GM15510 (cell line): Measurements from ENCODE around the gene CTDSP2.

Experiments used
- POLR2A ChIP-seq: IDR thresholded peaks from 3 replicates; pipeline ENCODE4 v1.6.1; 2011; ENCODE audit warnings: borderline replicate concordance; ENCODE audit not compliant: insufficient read length; ENCODE audit errors: extremely low read depth

CTDSP2 gene

DNA sequence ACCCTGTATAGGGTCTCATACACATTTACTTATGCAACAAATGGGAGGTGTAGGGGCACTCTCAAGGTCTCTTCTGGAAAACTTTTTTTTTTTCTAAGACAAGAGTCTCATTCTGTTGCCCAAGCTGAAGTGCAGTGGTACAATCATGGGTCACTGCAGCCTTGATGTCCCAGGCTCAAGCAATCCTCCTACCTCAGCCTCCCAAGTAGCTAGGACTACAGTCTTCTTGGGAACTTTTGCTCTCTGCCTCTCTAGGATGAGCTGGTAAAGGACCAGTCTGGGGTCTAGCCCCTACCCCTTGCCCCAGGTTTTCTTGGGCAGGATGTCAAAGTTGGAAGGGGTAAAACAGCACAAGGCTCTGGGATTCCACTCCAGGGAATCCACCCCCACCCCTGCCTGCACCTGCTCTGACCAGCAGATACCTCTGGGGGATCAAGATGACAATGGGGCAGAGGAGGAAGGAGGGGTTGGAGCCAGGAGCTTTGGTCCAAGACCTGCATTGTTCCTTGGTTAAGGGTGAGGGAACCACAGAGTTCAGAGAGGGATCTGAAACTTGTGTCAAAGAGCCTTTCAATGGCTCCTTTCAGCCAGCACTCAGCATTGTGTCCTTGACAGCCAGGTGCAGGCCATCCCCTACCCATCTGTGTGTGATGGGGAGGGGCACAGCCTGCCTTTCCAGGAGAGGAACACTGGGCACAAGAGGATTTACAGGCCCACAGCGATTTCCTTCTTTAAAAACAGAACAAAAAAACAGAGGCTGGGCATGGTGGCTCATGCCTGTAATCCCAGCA, 12.2 kb downstream of the CTDSP2 start:
- TF ChIP-seq POLR2A = no peak

DNA sequence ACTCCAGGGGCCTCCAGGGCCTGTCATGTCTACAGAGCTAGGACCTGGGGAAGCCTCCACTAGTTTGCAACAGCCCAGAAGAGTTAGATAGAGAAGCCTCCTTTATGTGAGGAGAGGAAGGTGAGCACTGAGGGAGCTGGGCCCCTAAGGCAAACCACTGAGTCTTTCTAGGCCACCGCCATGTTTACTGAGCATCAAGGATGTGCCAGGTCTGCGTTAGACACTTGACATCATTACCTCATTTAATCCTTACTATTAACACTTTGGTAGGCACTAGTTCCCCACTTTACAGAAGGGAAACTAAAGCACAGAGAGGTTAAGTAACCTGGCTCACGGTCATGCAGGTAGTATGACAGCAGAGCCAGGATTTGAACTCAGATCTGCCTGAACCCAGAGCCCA, 12.9 kb downstream of the CTDSP2 start:
- TF ChIP-seq POLR2A = no peak

DNA sequence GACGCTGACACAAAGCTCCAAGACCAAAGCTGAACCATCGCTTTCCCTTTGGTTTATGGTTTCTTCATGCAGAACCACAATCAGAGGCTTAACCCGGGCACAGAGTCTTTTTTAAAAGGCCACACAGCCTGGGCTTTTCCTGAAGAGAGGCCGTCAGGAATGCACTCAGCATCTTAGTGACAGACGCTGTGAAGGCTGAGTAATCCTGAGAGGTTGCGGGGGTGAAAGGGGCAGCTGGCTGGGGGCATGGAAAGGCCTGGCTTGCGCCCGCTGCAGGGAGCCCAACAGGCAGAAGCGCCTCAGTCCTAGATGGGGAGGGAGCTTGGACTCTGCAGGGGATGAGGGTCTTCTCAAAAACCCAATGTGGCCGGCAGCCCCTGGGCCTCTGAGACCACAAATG, 13.6 kb downstream of the CTDSP2 start:
- TF ChIP-seq POLR2A = no peak

DNA sequence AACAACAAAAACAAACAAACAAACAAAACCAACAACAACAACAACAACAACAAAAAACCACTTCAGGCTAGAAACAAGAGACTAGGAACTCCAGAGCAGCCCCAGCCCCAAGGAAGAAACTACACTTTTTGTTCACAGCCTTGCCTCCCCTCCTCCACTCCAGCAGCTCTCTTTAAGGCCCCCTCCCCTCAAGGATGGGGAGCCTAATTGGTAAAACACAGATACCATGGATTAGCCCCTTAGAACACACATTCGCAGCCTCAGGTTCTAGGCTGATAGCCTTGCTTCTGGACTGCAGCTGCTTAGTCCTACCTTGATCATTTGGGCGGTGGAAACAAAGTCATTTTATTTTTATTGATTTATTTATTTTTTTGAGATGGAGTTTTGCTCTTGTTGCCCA, 16.1 kb downstream of the CTDSP2 start:
- TF ChIP-seq POLR2A = no peak

DNA sequence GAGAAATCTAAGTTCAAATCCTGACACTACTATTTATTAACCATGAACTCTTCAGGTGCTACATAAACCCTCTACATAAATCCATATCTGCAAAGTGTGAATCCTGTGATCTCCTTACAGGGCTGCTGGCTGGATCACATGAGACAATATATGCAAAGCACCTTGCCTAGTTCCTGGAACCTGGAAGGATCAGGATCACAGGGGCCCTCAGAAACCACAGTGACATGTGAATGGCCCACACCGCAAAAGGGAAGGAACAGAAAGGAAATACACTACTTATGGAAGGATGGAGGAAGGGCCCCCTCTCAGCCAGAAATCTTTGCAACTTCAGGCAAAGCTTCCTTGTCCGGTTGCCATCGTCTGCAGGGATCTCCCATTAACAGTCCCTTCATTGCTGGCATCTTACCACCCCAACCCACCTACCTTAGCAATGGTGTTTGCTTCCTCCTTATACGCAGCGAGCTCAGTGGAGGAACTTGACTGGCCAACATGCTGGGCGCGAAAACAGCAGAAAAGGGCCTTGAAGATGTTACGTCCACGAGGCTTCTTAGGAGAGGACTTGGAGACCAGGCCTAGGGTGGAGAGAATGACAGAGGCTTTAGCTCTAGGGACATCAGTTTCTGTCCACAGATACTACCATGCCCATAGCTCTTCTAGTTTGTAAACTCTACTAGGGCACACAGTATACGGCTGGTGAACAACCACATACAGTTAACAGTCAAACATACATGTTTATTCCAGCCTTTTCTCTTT, 17.3 kb downstream of the CTDSP2 start:
- TF ChIP-seq POLR2A = no peak

DNA sequence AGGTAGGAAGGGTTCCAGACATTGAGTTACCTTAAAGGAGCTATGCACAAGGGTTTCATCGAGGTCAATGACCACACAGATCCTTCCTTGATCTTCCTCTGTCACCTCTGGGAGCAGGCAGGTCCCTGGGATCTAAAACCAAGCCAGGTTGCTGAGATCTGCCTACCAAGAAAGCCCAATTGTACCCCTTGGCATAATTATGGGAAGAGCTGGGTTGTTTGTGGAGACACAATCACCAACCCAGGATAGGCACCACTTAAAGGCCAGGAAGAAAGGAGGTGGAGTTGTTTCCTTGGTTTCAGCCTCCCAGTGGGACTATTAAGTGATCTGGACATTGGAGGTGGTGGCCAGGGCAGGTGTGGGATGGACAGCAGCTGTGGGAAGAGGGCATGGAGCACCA, 19.6 kb downstream of the CTDSP2 start:
- TF ChIP-seq POLR2A = no peak

DNA sequence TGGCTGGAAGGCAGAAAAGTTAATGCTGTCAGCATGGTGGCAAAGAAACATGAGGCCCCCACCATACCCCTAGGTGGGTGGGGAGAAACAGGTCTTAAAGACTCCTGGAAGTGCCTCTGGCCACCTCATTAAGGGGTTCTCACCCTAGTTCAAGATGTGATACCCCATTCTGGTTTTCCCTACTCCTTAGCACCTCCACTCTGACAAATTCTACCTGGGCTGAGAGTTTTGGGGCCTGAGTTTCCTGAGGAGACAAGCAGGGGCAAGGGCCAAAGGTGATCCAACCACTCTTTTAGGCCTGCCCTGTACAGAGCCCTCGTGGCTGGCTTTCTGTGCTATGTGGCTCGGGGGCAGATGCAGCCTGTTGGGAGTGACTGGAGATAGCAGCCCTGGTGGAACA, 20.1 kb downstream of the CTDSP2 start:
- TF ChIP-seq POLR2A = no peak

DNA sequence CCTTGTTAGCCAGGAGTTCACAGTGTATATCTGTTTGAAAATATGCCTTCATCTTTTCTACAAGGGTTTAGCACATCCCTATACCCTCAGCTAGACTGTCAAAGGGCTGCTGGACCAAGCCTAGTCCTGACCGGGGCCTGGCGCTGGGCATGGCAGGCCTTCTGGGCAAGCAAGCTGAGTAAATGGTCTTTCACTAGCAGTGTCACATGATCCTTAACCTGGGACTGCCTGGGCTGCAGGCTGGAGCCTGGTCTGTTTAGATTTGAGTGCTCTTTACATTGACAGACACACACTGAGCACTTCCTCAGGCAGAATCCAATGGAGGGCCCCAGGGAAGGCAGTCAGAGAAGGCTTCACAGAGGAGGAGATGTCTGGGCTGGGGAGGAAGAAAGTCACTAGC, 21.1 kb downstream of the CTDSP2 start:
- TF ChIP-seq POLR2A = no peak

DNA sequence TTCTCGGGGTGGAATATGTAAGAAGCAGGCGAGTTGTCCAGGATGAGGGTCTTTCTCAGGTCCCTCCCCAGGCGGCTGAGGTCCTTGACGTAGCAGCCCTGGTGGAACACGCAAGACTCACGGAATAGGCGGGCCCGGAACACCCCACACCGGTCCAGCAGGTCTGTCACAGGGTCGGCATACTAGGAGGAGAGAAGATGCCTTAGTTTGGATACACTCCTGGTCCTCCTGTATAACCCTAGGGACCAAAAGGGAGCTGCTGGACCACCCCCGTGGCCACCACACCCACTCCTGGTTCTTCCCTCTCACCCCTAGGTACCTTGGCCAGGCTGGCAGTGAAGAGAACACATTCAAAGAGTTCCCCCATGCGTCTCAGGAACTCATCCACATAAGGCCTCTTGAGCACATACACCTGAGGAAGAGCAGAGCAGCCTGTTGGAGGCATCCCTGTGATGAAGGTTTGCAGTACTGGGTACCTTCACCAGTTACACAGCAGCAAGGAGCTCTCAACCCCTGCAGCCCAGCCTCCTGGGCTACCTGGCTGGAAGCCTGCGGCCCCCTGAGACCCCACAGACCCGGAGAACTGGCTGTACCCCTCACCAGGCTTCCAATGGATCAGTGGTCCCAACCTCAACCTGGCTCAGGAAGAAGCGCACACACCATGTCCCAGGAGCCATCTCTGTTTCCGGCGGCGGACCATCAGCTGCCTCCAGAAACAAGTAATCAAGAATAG, 22.5 kb downstream of the CTDSP2 start:
- TF ChIP-seq POLR2A = no peak

DNA sequence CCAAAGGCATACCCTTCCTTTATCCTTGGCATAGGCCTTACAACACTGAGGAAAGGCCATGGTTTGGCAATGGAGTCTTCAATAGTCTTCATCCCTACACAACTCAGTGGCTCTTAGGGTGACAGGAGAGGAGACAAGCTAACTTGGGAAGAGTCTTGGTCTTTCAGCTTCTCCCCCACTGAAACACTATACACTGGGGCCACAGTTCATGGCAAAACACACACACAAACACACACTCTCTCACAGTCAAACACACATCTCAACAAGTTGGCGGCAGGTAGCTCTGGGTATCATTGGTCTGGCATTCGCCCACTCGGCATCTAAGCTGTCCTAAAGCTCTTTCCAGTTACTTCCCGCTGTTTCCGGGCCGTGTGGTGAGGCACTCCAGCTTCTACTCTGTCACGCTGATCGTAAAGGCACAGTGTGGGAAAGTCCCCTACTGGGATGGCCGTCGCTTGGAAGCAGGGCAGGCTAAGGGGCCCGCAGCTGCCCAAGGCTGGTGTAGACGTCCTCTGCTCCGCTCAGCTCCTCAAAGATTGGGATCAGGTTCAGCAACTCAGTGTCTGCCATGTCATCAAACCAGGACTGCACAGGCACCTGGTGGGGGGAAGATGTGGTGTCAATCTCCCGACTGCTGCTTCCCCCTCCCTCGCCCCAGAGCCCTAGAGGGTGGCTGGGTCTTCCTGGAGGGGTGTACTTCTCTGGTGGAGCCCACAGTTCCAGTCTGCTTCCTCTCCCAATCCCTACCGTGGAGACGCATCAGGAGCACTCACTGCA, 23.2 kb downstream of the CTDSP2 start:
- TF ChIP-seq POLR2A = no peak

DNA sequence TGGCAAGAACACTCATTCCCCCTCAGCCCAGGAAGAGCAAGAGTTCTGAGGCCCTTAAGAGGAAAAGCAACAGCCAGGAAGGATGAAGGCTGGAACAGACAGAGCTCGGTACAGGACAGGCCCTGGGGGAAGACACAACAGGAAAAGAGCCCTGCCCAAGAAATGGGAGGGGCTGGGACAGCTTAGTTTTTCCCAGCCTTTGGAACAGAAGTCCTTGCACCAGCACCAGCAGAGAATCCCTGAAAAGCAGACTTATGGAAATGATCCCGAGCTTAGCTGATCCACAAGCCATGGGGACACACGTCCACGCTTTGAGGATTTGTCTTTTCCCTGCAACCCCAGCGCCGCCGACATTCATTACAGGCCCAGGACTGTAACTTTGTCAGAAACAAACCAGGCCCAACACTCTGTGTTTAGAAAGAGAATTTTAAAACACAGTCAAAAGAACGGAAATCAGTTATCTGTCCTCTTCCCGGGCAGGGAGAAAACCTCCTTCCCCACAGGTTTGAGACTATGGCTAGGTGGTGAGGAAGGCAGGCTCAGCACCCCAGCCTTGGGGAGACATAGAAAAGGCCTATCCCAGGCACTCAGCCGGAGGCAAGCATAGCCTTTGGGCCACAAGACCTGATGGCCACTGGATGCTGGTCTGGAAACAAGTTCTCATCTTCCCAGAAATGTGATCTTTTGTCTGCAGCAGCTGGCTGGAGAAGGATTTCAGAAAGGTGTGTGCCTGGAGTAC, 24.0 kb downstream of the CTDSP2 start:
- no peak for TF ChIP-seq POLR2A

DNA sequence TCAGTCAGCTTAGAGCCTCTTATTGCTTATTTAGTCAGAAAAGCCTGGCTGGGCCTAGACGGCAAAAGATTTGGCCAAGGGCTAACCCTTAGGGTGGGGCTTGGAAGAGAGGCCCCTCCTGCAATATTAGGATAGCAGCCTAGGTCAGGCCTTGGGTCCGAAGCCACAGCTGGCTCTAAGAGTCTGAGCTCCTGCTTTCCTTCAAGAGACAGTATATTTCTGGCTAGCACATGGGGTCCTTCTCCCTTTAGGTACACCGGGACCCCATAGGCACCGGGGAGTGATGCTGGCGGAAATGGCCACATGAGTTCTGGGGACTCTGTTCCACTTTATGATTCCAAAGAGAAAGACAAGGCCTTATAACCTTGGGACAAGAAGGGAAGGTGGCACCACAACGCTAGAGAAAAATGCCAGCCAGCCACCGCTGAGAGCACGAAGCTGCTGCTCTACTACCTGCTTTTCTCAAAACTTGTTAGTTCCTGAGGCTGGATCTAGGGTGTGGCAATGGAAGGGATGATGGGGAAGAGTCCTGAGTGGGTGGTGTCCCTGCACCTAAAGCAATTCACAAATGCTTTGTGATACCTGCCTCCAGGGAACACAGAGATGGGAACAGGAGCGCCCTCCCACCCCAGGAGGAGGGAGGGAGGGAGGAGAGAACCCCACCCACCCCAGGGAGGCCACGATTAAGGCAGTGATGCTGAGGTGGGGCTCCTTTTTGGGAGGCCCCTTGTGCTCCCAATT, 24.9 kb downstream of the CTDSP2 start:
- TF ChIP-seq POLR2A = no peak

DNA sequence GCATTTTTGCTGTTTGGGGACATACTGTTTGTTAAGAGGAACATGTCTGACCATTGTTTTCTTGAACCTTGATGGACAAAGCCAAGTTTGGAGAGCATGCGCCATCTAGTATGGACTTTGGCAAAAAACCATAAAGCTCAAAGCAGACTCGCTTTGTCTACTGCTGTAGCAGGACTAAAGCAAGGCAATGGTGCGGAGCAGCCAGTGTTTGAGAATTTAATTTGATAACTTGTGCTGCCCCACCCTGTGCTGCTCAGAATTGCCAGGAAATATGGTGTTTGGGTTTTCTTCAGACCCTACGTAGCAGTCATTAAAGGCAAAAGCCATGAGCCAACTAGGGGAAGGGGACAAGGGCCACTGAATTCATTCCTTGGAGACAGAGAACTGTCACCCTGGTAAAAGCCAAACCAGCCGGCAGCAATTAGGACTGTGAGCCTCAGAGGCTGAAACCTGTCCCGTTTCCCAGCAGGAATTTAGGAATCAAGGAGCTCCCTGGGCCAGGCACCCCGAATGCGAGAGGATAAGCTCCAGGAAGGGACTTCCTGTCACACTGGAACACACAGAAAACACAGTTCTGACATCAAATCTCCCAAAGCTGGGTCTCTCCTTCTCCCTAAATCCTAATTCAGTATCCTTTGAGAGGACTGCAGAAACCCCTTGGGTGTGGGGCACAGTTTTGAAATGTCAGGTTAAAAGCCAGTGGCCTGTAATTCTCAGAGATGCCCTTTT, 29.1 kb downstream of the CTDSP2 start:
- TF ChIP-seq POLR2A = no peak
